HUDEP-2 (cell line): ENCODE measurements around the gene GIPC1.
A peak's percentile ranks its signal among the peaks of the same experiment; 100 is the strongest.
"Not testable (repeated sequence)": the region's sequence is repeated elsewhere in the genome, so short reads cannot be mapped to it uniquely, and the experiment has no call there.

Source experiments
- DNase-seq, 76 experiments: peaks; one replicate each; lab custom pipeline; 2025; ENCODE audit not compliant: unreplicated experiment in 76 of 76; lab: John Stamatoyannopoulos, UW

GIPC1 gene

GRCh38 chr19:14496029-14496833 lies at the start of gene GIPC1:
Gene GIPC1 (minus strand): TSS chr19:14496127. CDS start chr19:14482976, 13,151 bp downstream.
- DNase-seq = peak; percentile 52 to 99 (median 93)

GRCh38 chr19:14545716-14546082 lies 49.8 kb upstream of the GIPC1 start:
- no peak for DNase-seq

GRCh38 chr19:14544977-14545715 lies 49.2 kb upstream of the GIPC1 start:
- no peak for DNase-seq

GRCh38 chr19:14544047-14544446 lies 48.1 kb upstream of the GIPC1 start:
- DNase-seq = no peak

- peak in 16 of 76 experiments; percentile 8 to 44 (median 24) for DNase-seq
Measured at GRCh38 chr19:14542711-14543328, 46.9 kb upstream of the GIPC1 start.

- not testable (repeated sequence) for DNase-seq
Measured at GRCh38 chr19:14541979-14542378, 46.1 kb upstream of the GIPC1 start.

- no peak for DNase-seq
Measured at GRCh38 chr19:14540741-14541525, 45.0 kb upstream of the GIPC1 start.

- DNase-seq = peak in 74 of 76 experiments; percentile 48 to 95 (median 87)
Measured at GRCh38 chr19:14536926-14537692, 41.2 kb upstream of the GIPC1 start.

- peak in 2 of 76 experiments; percentile 20 to 39 for DNase-seq
Measured at GRCh38 chr19:14533450-14533849, 37.5 kb upstream of the GIPC1 start.

- no peak for DNase-seq
Measured at GRCh38 chr19:14530506-14530905, 34.6 kb upstream of the GIPC1 start.

- DNase-seq = peak in 28 of 76 experiments; percentile 17 to 95 (median 45)
Measured at GRCh38 chr19:14530005-14530348, 34.0 kb upstream of the GIPC1 start.

GRCh38 chr19:14529254-14530004 lies 33.5 kb upstream of the GIPC1 start, which contains the start of gene TECR:
Gene TECR (plus strand): TSS chr19:14529594. CDS start chr19:14529697, 103 bp downstream.
- peak; percentile 95 to 100 (median 100) for DNase-seq

GRCh38 chr19:14528419-14529253 lies 32.7 kb upstream of the GIPC1 start:
- no peak for DNase-seq

GRCh38 chr19:14526423-14526822 lies 30.5 kb upstream of the GIPC1 start:
- DNase-seq = no peak

GRCh38 chr19:14525729-14526128 lies 29.8 kb upstream of the GIPC1 start:
- no peak for DNase-seq

- DNase-seq = no peak
Measured at GRCh38 chr19:14520543-14520942, 24.6 kb upstream of the GIPC1 start.

GRCh38 chr19:14519860-14520407 lies 24.0 kb upstream of the GIPC1 start:
- no peak for DNase-seq
